Measurements from ENCODE around the gene GNG2. TPM values are rescaled to one million over a fixed set of nuclear protein-coding genes. Genes with fewer than 3 reads are reported as not detected.
A peak's percentile ranks its signal among the peaks of the same experiment; 100 is the strongest.
"Not testable (repeated sequence)": the region's sequence is repeated elsewhere in the genome, so short reads cannot be mapped to it uniquely, and the experiment has no call there.

Gene GNG2
- total RNA-seq, 2 experiments from 2014 or later: 131 to 132 TPM

DNA sequence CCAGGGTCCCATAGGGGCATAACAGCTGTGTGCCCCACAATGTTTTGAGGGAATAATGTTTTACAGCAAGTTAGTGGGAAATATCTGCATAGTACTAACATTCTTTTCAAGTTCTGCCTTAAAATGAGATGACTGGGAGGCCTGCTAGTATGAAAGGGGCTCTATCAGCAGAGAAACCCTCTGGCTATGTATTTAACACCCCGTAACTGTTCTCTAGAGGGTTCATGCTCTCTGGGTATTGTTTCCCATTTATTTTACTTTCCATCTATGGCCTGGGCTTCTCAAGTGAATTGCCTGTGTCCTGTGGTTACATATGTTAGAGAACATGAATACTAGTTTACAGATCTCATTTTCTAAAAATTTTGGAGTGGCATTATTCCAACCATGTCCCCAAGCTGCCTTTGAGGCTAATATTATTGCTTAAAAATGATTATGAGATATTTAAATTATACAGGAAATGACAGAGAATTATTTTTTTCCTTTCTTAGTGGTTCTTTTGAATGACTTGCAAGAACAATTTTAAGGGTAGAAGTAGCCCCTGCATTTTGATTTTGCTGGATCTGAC is 37.5 kb downstream of the GNG2 start:
- no peak overlapping the region for H3K27ac Mint-ChIP-seq
- H3K4me1 Mint-ChIP-seq: peaks cover 43% of the 10 kb centered on the region

DNA sequence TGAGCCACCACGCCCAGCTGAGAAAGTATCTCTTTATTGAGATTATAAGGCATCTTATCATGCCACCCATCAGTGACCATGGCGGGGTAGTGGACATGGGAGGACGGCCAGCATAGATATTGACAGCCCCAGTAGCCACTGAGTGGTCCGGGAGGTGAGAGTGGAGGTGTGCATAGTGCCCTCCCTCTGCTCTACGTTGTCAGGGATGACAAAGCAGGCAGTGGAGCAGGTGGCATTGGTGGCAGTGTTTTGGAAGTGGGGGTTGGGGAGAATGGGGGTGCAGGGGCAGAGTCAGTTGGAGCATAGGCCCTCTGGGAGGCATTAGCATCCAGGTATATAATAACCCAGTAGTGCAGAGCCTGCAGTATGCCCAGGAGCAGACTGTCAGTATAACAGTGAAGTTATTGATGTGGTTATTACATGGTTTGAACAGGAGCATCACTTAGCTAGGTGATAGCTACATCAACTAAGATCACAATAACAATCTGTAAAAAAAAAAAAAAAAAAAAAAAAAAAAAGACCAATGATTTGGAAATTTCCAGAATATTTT is 41.1 kb downstream of the GNG2 start:
- H3K27ac Mint-ChIP-seq: no peak overlapping the region

More for the DNA sequence above, 37.5 kb downstream of the GNG2 start:
- Mint-ChIP-seq H3K36me3 (peaks cover 68% of the 10 kb centered on the region), H3K27me3 (no peaks in the 10 kb centered on the region), H3K9me3 (peaks cover 21% of the 10 kb centered on the region), H3K4me3 (no peak overlapping the region)
- no peak for DNase-seq

DNA sequence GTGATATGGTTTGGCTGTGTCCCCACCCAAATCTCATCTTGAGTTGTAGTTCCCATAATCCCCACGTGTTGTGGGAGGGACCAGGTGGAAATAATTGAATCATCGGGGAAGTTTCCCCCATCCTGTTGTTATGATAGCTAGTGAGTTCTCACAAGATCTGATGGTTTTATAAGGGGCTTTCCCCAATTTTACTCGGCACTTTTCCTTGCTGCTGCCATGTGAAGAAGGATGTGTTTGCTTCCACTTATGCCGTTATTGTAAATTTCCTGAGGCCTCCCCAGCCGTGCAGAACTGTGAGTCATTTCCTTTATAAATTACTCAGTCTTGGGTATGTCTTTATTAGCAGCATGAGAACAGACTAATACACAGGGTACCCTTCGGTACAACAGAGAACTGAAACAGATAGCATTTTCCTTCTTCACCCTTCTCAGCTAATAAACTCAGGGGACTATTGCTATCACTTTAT is 45.3 kb downstream of the GNG2 start:
- Mint-ChIP-seq H3K4me1 (peaks cover 37% of the 10 kb centered on the region), H3K27ac (peak overlapping the region; percentile 87), H3K4me3 (peak overlapping the region; percentile 16), H3K36me3 (peaks cover 87% of the 10 kb centered on the region), H3K9me3 (peaks cover 45% of the 10 kb centered on the region)
- DNase-seq: peak; percentile 61
- not testable (repeated sequence) for H3K27me3 Mint-ChIP-seq

More for the DNA sequence above, 41.1 kb downstream of the GNG2 start:
- H3K9me3 Mint-ChIP-seq: peaks cover 34% of the 10 kb centered on the region
- H3K4me3 Mint-ChIP-seq: no peak overlapping the region
- H3K4me1 Mint-ChIP-seq: peaks cover 45% of the 10 kb centered on the region
- DNase-seq: no peak
- no peaks in the 10 kb centered on the region for H3K27me3 Mint-ChIP-seq
- H3K36me3 Mint-ChIP-seq: peaks cover 84% of the 10 kb centered on the region

DNA sequence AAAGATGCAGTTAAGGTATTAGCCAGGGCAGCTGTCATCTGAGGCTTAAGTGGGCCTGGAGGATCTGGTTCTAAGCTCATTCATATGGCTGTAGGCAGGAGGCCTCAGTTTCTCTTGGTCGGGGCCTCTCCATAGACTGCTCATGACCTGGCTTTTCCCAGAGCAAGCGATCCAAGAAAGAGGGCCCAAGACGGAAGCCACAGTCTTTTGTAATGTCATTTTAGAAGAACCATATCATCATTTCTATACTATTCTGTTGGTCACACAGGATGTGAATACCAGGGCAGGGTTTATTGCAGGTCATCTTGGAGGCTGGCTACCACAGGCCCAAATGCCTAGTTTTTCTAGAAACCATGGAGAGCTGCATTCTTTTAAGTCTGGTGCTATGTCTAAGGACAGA is 47.7 kb downstream of the GNG2 start:
- Mint-ChIP-seq H3K9me3 (peaks cover 36% of the 10 kb centered on the region), H3K27ac (no peak overlapping the region), H3K4me3 (no peak overlapping the region), H3K4me1 (peaks cover 45% of the 10 kb centered on the region), H3K27me3 (no peaks in the 10 kb centered on the region), H3K36me3 (peaks cover 88% of the 10 kb centered on the region)
- DNase-seq: no peak

DNA sequence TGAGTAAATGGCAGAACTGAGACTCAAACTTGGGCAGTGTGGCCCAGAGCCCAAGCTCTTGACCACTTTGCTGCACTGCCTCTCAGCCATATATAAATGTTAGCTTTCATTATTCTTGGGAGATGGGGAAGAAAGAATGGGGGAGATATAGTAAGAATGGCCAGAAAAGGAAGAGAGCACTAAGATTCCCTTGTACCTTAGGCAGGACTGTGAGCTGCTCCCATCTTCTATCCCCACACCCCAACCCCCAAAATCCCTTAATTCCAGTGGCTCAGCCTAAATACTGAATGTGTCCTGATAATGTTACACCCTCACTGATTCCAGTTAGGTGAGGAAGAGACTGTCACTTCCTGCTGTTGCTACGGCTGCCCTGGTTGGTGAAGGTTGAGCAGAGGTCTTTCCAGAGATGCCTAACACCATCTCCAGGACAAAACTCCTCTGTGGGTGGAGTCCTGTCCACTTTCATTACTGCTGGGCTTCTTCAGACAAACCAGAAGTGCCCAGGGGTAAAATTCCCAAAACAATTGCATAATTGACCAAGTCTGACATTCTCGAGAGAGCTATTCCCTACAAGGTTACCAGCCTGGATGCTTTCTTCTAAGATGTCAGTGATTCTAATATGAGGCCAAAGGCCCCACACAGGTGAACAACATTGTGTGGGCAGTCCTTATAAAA is 51.8 kb downstream of the GNG2 start:
- DNase-seq: no peak
- Mint-ChIP-seq H3K4me1 (peaks cover 66% of the 10 kb centered on the region), H3K27me3 (no peaks in the 10 kb centered on the region), H3K9me3 (peaks cover 16% of the 10 kb centered on the region), H3K36me3 (peaks cover 80% of the 10 kb centered on the region), H3K27ac (no peak overlapping the region), H3K4me3 (no peak overlapping the region)

DNA sequence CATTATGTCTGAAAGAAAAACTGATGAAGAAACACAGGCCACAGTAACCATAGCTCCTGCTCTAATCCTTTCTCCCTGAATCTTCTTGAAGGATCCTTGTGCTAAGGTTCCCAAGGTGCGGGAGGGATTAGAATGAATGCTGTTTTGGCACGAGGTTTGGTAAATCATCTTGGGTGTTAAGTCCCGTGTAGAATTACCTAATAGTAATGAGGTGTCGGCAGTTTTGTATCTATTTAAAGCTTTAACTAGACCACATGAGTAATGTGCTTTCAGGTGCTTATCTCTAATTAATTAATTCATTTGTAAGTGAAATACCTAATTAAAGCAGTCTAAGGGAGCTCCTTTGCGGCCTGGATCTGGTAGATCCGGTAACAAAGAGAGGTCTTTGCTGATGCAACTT is 53.9 kb downstream of the GNG2 start:
- Mint-ChIP-seq H3K27me3 (no peaks in the 10 kb centered on the region), H3K4me1 (peaks cover 59% of the 10 kb centered on the region), H3K4me3 (no peak overlapping the region), H3K27ac (no peak overlapping the region), H3K9me3 (peaks cover 11% of the 10 kb centered on the region), H3K36me3 (peaks cover 72% of the 10 kb centered on the region)
- DNase-seq: no peak

DNA sequence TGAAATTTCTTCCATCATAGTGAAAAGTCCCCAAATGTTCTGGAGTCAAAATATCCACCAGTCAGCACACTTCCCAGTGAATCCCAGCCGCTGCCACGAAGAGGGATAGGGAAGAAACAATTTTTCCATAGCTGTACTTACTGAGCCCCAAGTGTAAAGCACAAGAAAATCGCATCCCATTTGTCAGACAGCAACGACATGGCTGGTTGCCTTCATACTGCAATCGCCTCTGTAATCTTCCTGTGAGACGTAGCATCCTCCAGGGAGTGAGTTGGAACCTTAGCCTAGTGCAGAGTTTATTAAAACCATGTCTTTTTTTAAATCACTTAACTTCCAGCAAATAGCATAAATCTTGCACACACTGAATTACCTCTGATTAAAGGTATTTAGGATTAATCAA is 56.8 kb downstream of the GNG2 start:
- H3K4me3 Mint-ChIP-seq: no peak overlapping the region
- peaks cover 55% of the 10 kb centered on the region for H3K4me1 Mint-ChIP-seq
- peaks cover 62% of the 10 kb centered on the region for H3K36me3 Mint-ChIP-seq
- no peak overlapping the region for H3K27ac Mint-ChIP-seq
- H3K9me3 Mint-ChIP-seq: no peaks in the 10 kb centered on the region
- no peak for DNase-seq
- no peaks in the 10 kb centered on the region for H3K27me3 Mint-ChIP-seq

DNA sequence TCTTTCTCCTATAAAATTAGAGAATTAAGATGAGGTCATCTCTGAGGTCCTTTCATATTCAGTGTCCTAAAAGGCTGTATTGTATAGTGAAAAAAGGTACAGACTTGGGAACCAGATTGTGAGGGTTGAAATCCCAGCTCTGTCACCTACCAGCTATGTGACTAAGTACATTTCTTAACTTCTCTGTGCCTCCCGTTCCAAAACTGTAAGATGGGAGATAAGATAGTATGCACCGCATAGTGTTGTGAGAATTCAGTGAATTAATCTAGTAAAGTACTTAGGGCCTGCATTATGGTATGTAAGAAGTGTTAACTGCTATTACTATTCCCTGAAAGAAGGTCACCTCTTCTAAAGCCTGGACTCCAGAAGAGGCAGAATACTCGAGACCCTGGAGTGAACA is 60.6 kb downstream of the GNG2 start:
- Mint-ChIP-seq H3K4me1 (peaks cover 42% of the 10 kb centered on the region), H3K27me3 (no peaks in the 10 kb centered on the region), H3K4me3 (no peak overlapping the region), H3K9me3 (no peaks in the 10 kb centered on the region), H3K36me3 (peaks cover 52% of the 10 kb centered on the region), H3K27ac (no peak overlapping the region)
- no peak for DNase-seq

DNA sequence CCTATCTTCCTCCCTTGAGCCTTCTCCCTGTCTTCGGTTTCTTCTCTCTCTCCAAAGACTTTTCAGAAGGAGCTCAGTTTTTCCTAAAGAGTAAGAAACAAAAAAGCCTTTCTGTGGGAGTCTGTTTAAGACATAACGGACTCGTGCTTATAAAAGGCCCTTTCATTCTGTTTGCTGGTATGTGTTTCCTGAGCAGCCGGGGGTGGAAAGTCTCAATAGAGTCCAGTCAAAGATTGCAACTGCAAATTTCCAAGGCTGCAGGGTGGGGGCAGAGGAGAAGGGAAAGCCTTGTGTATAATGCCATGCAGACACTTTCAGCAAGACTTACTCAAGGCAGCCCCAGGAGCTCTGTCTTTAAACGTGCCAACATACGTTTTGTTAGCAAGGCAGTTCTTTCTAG is 62.2 kb downstream of the GNG2 start:
- Mint-ChIP-seq H3K36me3 (peaks cover 49% of the 10 kb centered on the region), H3K4me1 (peaks cover 32% of the 10 kb centered on the region)

DNA sequence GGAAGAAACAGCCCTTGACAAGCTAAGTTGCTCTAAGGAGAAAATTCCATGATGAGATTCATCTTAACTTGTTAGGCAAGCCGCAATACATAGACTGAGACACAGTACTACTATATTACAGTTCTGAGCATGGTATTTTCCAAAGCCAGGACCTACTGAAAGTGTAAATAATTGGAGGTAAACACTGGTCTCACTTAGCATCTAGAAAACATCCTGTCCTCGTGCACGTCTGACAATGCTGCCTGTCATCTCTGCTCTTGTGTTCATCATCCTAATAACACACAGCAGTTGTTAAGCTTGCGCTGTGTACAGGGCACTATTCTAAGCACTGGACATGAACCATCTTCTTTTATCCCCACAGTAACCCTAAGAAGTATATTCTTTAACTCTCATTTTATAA is 64.2 kb downstream of the GNG2 start:
- no peak overlapping the region for H3K27ac Mint-ChIP-seq
- H3K36me3 Mint-ChIP-seq: peaks cover 47% of the 10 kb centered on the region
- no peak overlapping the region for H3K4me3 Mint-ChIP-seq
- H3K4me1 Mint-ChIP-seq: peaks cover 40% of the 10 kb centered on the region
- no peaks in the 10 kb centered on the region for H3K9me3 Mint-ChIP-seq
- H3K27me3 Mint-ChIP-seq: no peaks in the 10 kb centered on the region
- DNase-seq: no peak

More for the DNA sequence above, 62.2 kb downstream of the GNG2 start:
- no peak for DNase-seq
- H3K9me3 Mint-ChIP-seq: no peaks in the 10 kb centered on the region
- H3K4me3 Mint-ChIP-seq: no peak overlapping the region
- peak overlapping the region; percentile 28 for H3K27ac Mint-ChIP-seq
- no peaks in the 10 kb centered on the region for H3K27me3 Mint-ChIP-seq

DNA sequence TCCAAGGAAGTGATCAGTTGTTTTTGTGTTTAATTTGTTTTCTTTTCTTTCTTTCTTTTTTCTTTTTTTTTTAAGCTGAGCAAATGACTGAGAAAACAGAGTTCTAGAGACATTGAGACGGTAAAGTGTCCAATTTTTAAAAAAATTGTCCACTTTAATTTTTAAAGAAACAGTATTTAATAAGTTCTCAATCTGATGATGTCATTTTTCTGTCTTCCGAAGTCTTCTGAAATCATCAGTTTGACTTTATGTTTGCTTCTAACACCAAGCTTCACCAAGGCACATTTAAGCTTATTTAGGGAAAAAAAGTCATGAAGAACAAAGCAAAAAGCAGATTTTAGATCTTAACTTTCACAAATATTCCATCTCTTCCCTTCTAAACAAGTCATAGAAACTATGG is 65.6 kb downstream of the GNG2 start:
- peaks cover 50% of the 10 kb centered on the region for H3K36me3 Mint-ChIP-seq
- H3K4me3 Mint-ChIP-seq: no peak overlapping the region
- peaks cover 48% of the 10 kb centered on the region for H3K4me1 Mint-ChIP-seq

DNA sequence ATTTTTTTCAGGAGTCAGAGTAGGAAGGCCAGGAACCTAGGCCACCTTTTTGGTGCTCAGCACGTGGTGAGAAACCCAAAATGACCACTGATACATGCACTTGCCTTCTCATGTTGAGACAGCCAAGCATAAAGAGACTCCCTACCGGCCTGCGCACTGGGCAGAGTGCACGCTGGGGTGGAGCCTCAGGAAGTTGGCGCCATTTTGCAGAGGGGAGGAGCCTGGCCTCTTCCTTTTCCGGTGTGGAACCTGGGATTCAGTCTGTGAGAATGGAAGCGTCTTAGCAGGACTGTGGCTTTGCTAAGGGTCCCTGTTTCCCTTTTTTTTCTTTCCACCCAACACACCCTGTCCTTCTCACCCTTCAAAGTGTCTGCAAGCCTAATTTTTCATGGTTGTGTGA is 66.0 kb downstream of the GNG2 start:
- peaks cover 53% of the 10 kb centered on the region for H3K36me3 Mint-ChIP-seq
- no peak overlapping the region for H3K27ac Mint-ChIP-seq
- H3K4me1 Mint-ChIP-seq: peaks cover 49% of the 10 kb centered on the region
- H3K4me3 Mint-ChIP-seq: no peak overlapping the region
- H3K9me3 Mint-ChIP-seq: peaks cover 6% of the 10 kb centered on the region
- H3K27me3 Mint-ChIP-seq: no peaks in the 10 kb centered on the region
- no peak for DNase-seq

More for the DNA sequence above, 65.6 kb downstream of the GNG2 start:
- no peak for DNase-seq
- Mint-ChIP-seq H3K27me3 (no peaks in the 10 kb centered on the region), H3K9me3 (peaks cover 2% of the 10 kb centered on the region), H3K27ac (no peak overlapping the region)

DNA sequence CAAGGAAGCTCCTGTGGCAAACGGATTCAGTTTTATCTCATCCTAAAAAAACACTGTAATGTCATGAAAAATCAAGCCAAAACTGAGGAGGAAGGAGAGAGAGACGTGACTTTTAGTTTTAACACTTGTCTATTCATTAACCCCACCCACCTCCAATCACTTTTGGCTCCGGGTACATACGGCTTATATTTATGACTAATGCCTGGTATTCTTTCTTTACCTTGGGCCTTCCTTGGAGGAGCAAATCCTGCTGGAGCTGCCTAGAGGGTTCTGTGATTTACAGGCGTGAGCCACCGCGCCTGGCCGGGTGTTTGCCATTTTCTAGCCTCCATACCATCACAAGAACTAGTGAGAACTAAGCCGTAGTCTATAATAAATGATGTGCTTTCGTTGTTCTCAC is 68.2 kb downstream of the GNG2 start:
- no peak for DNase-seq
- no peak overlapping the region for H3K27ac Mint-ChIP-seq
- H3K27me3 Mint-ChIP-seq: no peaks in the 10 kb centered on the region
- H3K4me1 Mint-ChIP-seq: peaks cover 42% of the 10 kb centered on the region
- H3K9me3 Mint-ChIP-seq: peaks cover 7% of the 10 kb centered on the region
- no peak overlapping the region for H3K4me3 Mint-ChIP-seq
- H3K36me3 Mint-ChIP-seq: peaks cover 56% of the 10 kb centered on the region

DNA sequence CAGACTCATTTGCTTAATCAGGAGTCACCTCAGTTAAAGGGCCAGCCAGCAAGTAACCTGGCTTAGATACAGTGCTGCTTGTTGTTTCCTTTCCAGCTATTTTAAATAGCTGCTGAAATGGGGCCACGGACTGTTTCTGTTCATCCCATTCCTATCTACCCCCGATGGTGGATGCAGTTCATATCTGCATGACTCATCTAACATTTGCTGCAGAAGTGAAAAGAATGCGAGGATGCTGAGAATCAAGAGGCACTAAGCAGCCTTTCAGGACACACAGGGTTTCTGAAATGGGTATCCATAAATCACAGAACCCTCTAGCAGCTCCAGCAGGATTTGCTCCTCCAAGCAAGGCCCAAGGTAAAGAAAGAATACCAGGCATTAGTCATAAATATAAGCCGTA is 68.8 kb downstream of the GNG2 start:
- Mint-ChIP-seq H3K4me1 (peaks cover 41% of the 10 kb centered on the region), H3K9me3 (peaks cover 7% of the 10 kb centered on the region), H3K27ac (no peak overlapping the region), H3K27me3 (no peaks in the 10 kb centered on the region), H3K4me3 (no peak overlapping the region), H3K36me3 (peaks cover 59% of the 10 kb centered on the region)
- no peak for DNase-seq

DNA sequence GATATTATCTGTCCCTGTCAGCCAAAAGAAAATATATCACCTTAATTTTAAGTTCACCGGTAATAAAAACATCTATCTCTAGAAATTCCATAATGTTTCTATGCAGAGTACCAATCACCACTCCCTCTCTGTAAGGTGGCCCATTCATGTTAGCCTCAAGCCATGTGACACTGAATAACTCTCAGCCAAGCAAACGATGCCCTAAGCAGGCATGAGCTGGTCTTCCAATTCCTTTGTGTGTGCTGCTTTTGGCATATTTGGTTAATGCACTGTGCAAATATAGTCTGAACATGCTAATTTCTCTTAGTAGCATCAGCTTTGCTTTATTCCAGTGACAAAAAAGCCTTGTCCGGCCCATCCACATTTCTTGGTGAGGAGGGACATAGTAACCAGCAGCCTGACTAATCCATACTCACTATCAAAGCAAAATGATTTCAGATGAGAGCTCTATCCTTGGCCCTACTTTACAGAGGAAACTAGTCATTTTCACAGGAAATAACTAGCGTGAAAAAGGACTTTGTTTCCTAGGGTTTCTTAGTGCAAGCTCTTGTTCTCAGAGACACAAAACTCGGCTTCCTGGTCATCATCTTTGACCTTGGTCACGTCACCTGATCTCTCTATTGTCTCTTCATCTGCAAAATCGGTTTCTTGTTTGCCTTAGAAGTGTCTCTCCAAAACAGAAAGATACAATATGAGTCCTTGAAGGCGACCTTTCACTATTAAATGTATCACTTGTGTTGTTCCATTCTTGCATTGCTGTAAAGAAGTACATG is 69.7 kb downstream of the GNG2 start:
- Mint-ChIP-seq H3K27ac (no peak overlapping the region), H3K9me3 (peaks cover 7% of the 10 kb centered on the region), H3K27me3 (no peaks in the 10 kb centered on the region), H3K4me1 (peaks cover 46% of the 10 kb centered on the region), H3K4me3 (no peak overlapping the region), H3K36me3 (peaks cover 60% of the 10 kb centered on the region)
- no peak for DNase-seq
